Liver (tissue), 9 donors: ENCODE measurements around the gene WDR37. TPM values are rescaled to one million over a fixed set of nuclear protein-coding genes. Genes with fewer than 3 reads are reported as not detected.
A peak's percentile ranks its signal among the peaks of the same experiment; 100 is the strongest.

ENCODE experiments used
- DNase-seq: peaks from one replicate; pipeline ENCODE4 v3.0.0-alpha.2; 2017; ENCODE audit warnings: low spot score
- H3K27ac ChIP-seq, 2 donors: one replicate each; pipeline ENCODE4 v1.7.0; 2013; ENCODE audit warnings: inconsistent platforms in 2 of 2, low read length in 2 of 2, control low read depth in 1 of 2, low read depth in 1 of 2, mild to moderate bottlenecking in 1 of 2
- H3K27me3 ChIP-seq, 4 donors: one replicate each; pipeline versions ENCODE4 v1.6.1 to v1.7.0; 2013; ENCODE audit warnings: low read length in 3 of 4, inconsistent platforms in 1 of 4, mild to moderate bottlenecking in 1 of 4, moderate library complexity in 1 of 4; ENCODE audit not compliant: control insufficient read depth in 4 of 4, insufficient read depth in 4 of 4
- H3K36me3 ChIP-seq, 4 donors: one replicate each; pipeline versions ENCODE4 v1.6.1 to v1.7.0; 2013; ENCODE audit warnings: low read length in 3 of 4, mild to moderate bottlenecking in 3 of 4, low read depth in 1 of 4, moderate library complexity in 1 of 4; ENCODE audit not compliant: control insufficient read depth in 4 of 4, insufficient read depth in 3 of 4
- H3K4me1 ChIP-seq, 4 donors: one replicate each; pipeline versions ENCODE4 v1.6.1 to v1.7.0; 2013; ENCODE audit warnings: low read length in 3 of 4, mild to moderate bottlenecking in 3 of 4, moderate library complexity in 1 of 4; ENCODE audit not compliant: control insufficient read depth in 4 of 4, insufficient read depth in 4 of 4
- H3K4me3 ChIP-seq, 3 donors: one replicate each; pipeline versions ENCODE4 v1.6.1 to v1.7.0; 2013; ENCODE audit warnings: low read length in 3 of 3, control low read depth in 1 of 3, low read depth in 1 of 3, mild to moderate bottlenecking in 1 of 3
- H3K9ac ChIP-seq, 2 donors: one replicate each; pipeline ENCODE4 v1.7.0; 2013; ENCODE audit warnings: low read length in 2 of 2, mild to moderate bottlenecking in 2 of 2, moderate library complexity in 2 of 2, control low read depth in 1 of 2, low read depth in 1 of 2
- H3K9me3 ChIP-seq, 4 donors: one replicate each; pipeline versions ENCODE4 v1.6.1 to v1.7.0; 2013; ENCODE audit warnings: low read length in 3 of 4; ENCODE audit not compliant: control insufficient read depth in 4 of 4
- ATF3 ChIP-seq: IDR thresholded peaks from 2 replicates; pipeline ENCODE4 v1.6.1; 2016; ENCODE audit warnings: antibody characterized with exemption
- CTCF ChIP-seq: fragments of 150-350 bp; IDR thresholded peaks from 2 replicates; pipeline ENCODE4 v1.5.1; 2017; ENCODE audit warnings: improper control_type of control experiment, low read depth, low read length; ENCODE audit not compliant: missing input control
- EGR1 ChIP-seq, 2 donors: IDR thresholded peaks; 2 replicates each; pipeline ENCODE4 v1.6.1; 2016 to 2018; ENCODE audit warnings: antibody characterized with exemption in 2 of 2, low read depth in 2 of 2
- FOXA1 ChIP-seq: IDR thresholded peaks from 2 replicates; pipeline ENCODE4 v1.6.1; 2016; ENCODE audit warnings: antibody characterized with exemption
- FOXA2 ChIP-seq: IDR thresholded peaks from 2 replicates; pipeline ENCODE4 v1.6.1; 2016; ENCODE audit warnings: antibody characterized with exemption
- GABPA ChIP-seq, 2 donors: IDR thresholded peaks in 1 of 2; conservative IDR thresholded peaks in 1 of 2; 2 replicates each; pipeline ENCODE4 v1.6.1; 2016; ENCODE audit warnings: antibody characterized with exemption in 2 of 2, mild to moderate bottlenecking in 1 of 2, moderate library complexity in 1 of 2
- HNF4A ChIP-seq, 2 donors: conservative IDR thresholded peaks; 2 replicates each; pipeline ENCODE4 v1.6.1; 2016; ENCODE audit warnings: antibody characterized with exemption in 2 of 2, mild to moderate bottlenecking in 2 of 2
- HNF4G ChIP-seq: IDR thresholded peaks from 2 replicates; pipeline ENCODE4 v1.6.1; 2016; ENCODE audit warnings: antibody characterized with exemption
- MAX ChIP-seq: IDR thresholded peaks from 2 replicates; pipeline ENCODE4 v1.6.1; 2016; ENCODE audit warnings: antibody characterized with exemption
- NR2F2 ChIP-seq: IDR thresholded peaks from 2 replicates; pipeline ENCODE4 v1.6.1; 2016; ENCODE audit warnings: antibody characterized with exemption
- REST ChIP-seq: IDR thresholded peaks from 2 replicates; pipeline ENCODE4 v1.6.1; 2016; ENCODE audit warnings: antibody characterized with exemption, mild to moderate bottlenecking
- RXRA ChIP-seq, 2 donors: IDR thresholded peaks; 2 replicates each; pipeline ENCODE4 v1.6.1; 2017 to 2018; ENCODE audit warnings: antibody characterized with exemption in 2 of 2, mild to moderate bottlenecking in 1 of 2
- SP1 ChIP-seq: IDR thresholded peaks from 2 replicates; pipeline ENCODE4 v1.6.1; 2018; ENCODE audit warnings: antibody characterized with exemption, mild to moderate bottlenecking
- TAF1 ChIP-seq: conservative IDR thresholded peaks from 2 replicates; pipeline ENCODE4 v1.6.1; 2016; ENCODE audit warnings: antibody characterized with exemption, mild to moderate bottlenecking
- YY1 ChIP-seq: IDR thresholded peaks from 2 replicates; pipeline ENCODE4 v1.6.1; 2016; ENCODE audit warnings: antibody characterized with exemption, mild to moderate bottlenecking
- ZBTB33 ChIP-seq: IDR thresholded peaks from 2 replicates; pipeline ENCODE4 v1.6.1; 2016; ENCODE audit warnings: antibody characterized with exemption
- WGBS: extraction: QIAGEN DNeasy Blood & Tissue Kit; methylation state at CpG from one replicate; pipeline ENCODE4 v1.1.7; 2013; 5-methylcytosine and 5-hydroxymethylcytosine counted together
- polyA plus RNA-seq, 2 donors: library from polyadenylated mRNA; stranded (reverse) in 1 of 2; unstranded in 1 of 2; fragments of 200-250 nt in 1 of 2; fragments of >200 nt in 1 of 2; fragmentation: Nextera tagmentation in 1 of 2; extraction: Ambion mirVana in 1 of 2; gene quantifications; one replicate each; pipeline versions ENCODE4 v1.2.1 to v1.2.3, GENCODE V29; 2013 to 2015
- total RNA-seq, 2 donors: library from RNA; depleted of rRNA; stranded (reverse); fragments of >200 nt; gene quantifications; one replicate each; pipeline ENCODE4 v1.2.3, GENCODE V29; 2014
- donor health status: healthy.
- donor health status: healthy.
- donor health status: healthy.
- donor health status: healthy.
- donor health status: healthy.

The WDR37 gene
- total and polyA plus RNA-seq, 4 donors, result 3.6 to 12.1 (median 5.6) TPM

GRCh38 chr10:1041514-1041913 lies 14.7 kb upstream of the WDR37 start:
- Histone ChIP-seq H3K9me3 (no peaks in the 10 kb centered on the region), H3K36me3 (peaks cover 5 to 36% (median 30%) of the 10 kb centered on the region in 4 donors), H3K27me3 (no peaks in the 10 kb centered on the region), H3K4me1 (peaks cover 0 to 16% (median 8%) of the 10 kb centered on the region in 4 donors), H3K27ac (no peak overlapping the region), H3K4me3 (no peak overlapping the region), H3K9ac (no peak overlapping the region)
- TF ChIP-seq CTCF (no peak), HNF4A (conservative IDR thresholded peaks at IDR 0.05) (no peak), EGR1 (IDR thresholded peaks at IDR 0.05; ENCODE audit: low read depth in 2 of 2) (no peak), ATF3 (no peak), GABPA (IDR thresholded peaks at IDR 0.05 in 1 of 2, conservative IDR thresholded peaks at IDR 0.05 in 1 of 2) (no peak), YY1 (no peak), ZBTB33 (no peak), REST (no peak), TAF1 (no peak), FOXA2 (no peak), HNF4G (no peak), NR2F2 (no peak), MAX (no peak), SP1 (no peak), RXRA (IDR thresholded peaks at IDR 0.05) (no peak)
- no peak for DNase-seq
- 97% methylated on average over 9 of the region's 9 CpGs for WGBS

GRCh38 chr10:1043532-1043995 lies 12.6 kb upstream of the WDR37 start:
- TF ChIP-seq TAF1 (no peak), SP1 (peak; percentile 63), FOXA1 (no peak), MAX (peak; percentile 49), YY1 (peak; percentile 23), NR2F2 (peak; percentile 13), GABPA (IDR thresholded peaks at IDR 0.05 in 1 of 2, conservative IDR thresholded peaks at IDR 0.05 in 1 of 2) (peak in 1 of 2 donors; percentile 28)
- Histone ChIP-seq H3K27ac (peak overlapping the region; percentile 58 to 59), H3K9me3 (no peaks in the 10 kb centered on the region), H3K4me1 (peaks cover 0 to 26% (median 12%) of the 10 kb centered on the region in 4 donors), H3K27me3 (no peaks in the 10 kb centered on the region), H3K4me3 (no peak overlapping the region), H3K36me3 (peaks cover 5 to 36% (median 30%) of the 10 kb centered on the region in 4 donors), H3K9ac (peak overlapping the region in 1 of 2 donors; percentile 48)
- DNase-seq, result no peak
- 72% methylated on average over 12 of the region's 12 CpGs for WGBS
